GM12801 (cell line): ENCODE results near the gene PREX1.

Experiments
- CTCF ChIP-seq: IDR thresholded peaks from one replicate; pipeline ENCODE4 v1.5.1; 2011; ENCODE audit warnings: control low read depth; ENCODE audit not compliant: insufficient read length; ENCODE audit errors: extremely low read depth

PREX1 gene

GRCh38 chr20:48652961-48653705, 174.7 kb downstream of the PREX1 start:
- TF ChIP-seq CTCF = no peak

- TF ChIP-seq CTCF = no peak
These were observed 175.8 kb downstream of the PREX1 start for GRCh38 chr20:48651960-48652359.

GRCh38 chr20:48651271-48651670, 176.5 kb downstream of the PREX1 start:
- TF ChIP-seq CTCF = no peak

- TF ChIP-seq CTCF = no peak
These were observed 177.9 kb downstream of the PREX1 start for GRCh38 chr20:48649868-48650267.

GRCh38 chr20:48649104-48649626, 178.6 kb downstream of the PREX1 start:
- TF ChIP-seq CTCF = no peak

GRCh38 chr20:48648482-48649051, 179.2 kb downstream of the PREX1 start:
- TF ChIP-seq CTCF = no peak

- no peak for TF ChIP-seq CTCF
These were observed 179.9 kb downstream of the PREX1 start for GRCh38 chr20:48647858-48648257.
